Fibroblast of lung (primary cell): ENCODE measurements around the gene B3GLCT.

Source experiments
- EZH2 ChIP-seq: IDR thresholded peaks from 2 replicates; pipeline ENCODE4 v1.5.1; 2012; ENCODE audit warnings: low read length, control low read depth, mild to moderate bottlenecking; ENCODE audit errors: missing control alignments
- TF ChIP-seq, protein P1 (sequence below), 2 donors: IDR thresholded peaks in 1 of 2; conservative IDR thresholded peaks in 1 of 2; 1 replicate in 1 of 2; 2 replicates in 1 of 2; pipeline ENCODE4 v1.5.1; 2011 to 2012; ENCODE audit warnings: low read length in 2 of 2, control low read depth in 1 of 2, inconsistent platforms in 1 of 2, low read depth in 1 of 2, mild to moderate bottlenecking in 1 of 2

DNA sequence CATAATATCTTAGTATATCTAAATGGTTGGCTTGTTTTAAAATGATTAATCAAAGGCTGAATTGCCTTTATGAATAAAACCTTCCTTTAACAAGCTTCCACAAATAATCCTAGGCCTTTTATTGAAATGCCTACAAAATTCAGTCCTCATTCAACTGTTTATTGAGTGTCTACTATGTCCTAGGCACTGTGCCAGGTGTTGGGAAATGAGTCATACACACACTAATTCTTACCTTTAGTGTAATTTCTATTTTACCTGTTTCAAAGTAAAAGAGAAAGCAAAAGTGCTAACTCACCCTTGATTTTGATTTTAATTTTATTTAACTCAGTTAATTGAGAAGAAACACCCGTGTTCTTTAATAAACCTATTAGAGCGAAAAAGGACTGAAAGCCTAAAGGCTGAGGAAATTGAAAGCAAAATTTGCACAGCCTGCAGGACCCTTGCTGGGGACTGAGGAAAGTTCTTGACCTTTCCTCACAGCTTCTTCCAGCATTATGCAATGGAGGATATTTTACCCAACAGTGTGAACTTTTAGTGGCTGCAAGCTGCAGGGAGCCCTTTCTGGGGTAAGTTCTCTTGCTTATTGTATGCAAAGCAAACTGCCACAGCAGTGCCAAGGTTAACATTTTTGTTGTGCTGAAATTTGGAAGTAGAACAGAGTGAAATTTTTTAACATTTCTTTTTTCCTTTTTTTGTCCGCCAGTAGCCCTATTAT, 83.1 kb downstream of the B3GLCT start:
- TF ChIP-seq, protein P1, sequence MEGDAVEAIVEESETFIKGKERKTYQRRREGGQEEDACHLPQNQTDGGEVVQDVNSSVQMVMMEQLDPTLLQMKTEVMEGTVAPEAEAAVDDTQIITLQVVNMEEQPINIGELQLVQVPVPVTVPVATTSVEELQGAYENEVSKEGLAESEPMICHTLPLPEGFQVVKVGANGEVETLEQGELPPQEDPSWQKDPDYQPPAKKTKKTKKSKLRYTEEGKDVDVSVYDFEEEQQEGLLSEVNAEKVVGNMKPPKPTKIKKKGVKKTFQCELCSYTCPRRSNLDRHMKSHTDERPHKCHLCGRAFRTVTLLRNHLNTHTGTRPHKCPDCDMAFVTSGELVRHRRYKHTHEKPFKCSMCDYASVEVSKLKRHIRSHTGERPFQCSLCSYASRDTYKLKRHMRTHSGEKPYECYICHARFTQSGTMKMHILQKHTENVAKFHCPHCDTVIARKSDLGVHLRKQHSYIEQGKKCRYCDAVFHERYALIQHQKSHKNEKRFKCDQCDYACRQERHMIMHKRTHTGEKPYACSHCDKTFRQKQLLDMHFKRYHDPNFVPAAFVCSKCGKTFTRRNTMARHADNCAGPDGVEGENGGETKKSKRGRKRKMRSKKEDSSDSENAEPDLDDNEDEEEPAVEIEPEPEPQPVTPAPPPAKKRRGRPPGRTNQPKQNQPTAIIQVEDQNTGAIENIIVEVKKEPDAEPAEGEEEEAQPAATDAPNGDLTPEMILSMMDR (conservative IDR thresholded peaks at IDR 0.05 in 1 of 2, IDR thresholded peaks at IDR 0.05 in 1 of 2; ENCODE audit: low read depth in 1 of 2, low read length in 2 of 2) = no peak
- TF ChIP-seq EZH2 = no peak
